Fibroblast of lung (primary cell): Measurements from ENCODE around the gene NRIP3. TPM values are rescaled to one million over a fixed set of nuclear protein-coding genes. Genes with fewer than 3 reads are reported as not detected.
A peak's percentile ranks its signal among the peaks of the same experiment; 100 is the strongest.

Source experiments
- DNase-seq, 2 donors: peaks; one replicate each; pipeline versions ENCODE4 v3.0.0 to v3.0.0-alpha.2; 2010; ENCODE audit warnings: low read depth in 2 of 2
- H2AFZ ChIP-seq: 2 replicates; pipeline ENCODE4 v1.5.1; 2012; ENCODE audit warnings: low read length, control low read depth, inconsistent platforms
- H3K27ac ChIP-seq: 2 replicates; pipeline ENCODE4 v1.5.1; 2011; ENCODE audit warnings: low read length, control low read depth; ENCODE audit not compliant: insufficient read depth
- H3K27me3 ChIP-seq: 2 replicates; pipeline ENCODE4 v1.5.1; 2011; ENCODE audit warnings: mild to moderate bottlenecking, low read length; ENCODE audit not compliant: control insufficient read depth, insufficient read depth
- H3K36me3 ChIP-seq: 2 replicates; pipeline ENCODE4 v1.5.1; 2011; ENCODE audit warnings: low read length; ENCODE audit not compliant: control insufficient read depth, insufficient read depth
- H3K4me1 ChIP-seq: 2 replicates; pipeline ENCODE4 v1.5.1; 2011; ENCODE audit warnings: low read length; ENCODE audit not compliant: control insufficient read depth, insufficient read depth; ENCODE audit errors: extremely low read depth
- H3K4me2 ChIP-seq: 2 replicates; pipeline ENCODE4 v1.5.1; 2011; ENCODE audit warnings: low read length, control low read depth; ENCODE audit not compliant: insufficient read depth; ENCODE audit errors: extremely low read depth
- H3K4me3 ChIP-seq, 4 experiments: fragments of 200-600 bp in 1 of 4; sonication (generic) in 1 of 4; replicated peaks in 1 of 4; 2 replicates each; pipeline ENCODE4 v1.5.1; 2011 to 2016; ENCODE audit warnings: low read length in 4 of 4, low read depth in 3 of 4, mild to moderate bottlenecking in 3 of 4, control low read depth in 2 of 4, inconsistent platforms in 1 of 4, mixed read lengths in 1 of 4; ENCODE audit not compliant: insufficient read depth in 1 of 4; ENCODE audit errors: control extremely low read depth in 1 of 4
- H3K79me2 ChIP-seq: 2 replicates; pipeline ENCODE4 v1.5.1; 2012; ENCODE audit warnings: mild to moderate bottlenecking, low read length, inconsistent platforms; ENCODE audit not compliant: control insufficient read depth, insufficient read depth
- H3K9ac ChIP-seq: 2 replicates; pipeline ENCODE4 v1.5.1; 2011; ENCODE audit warnings: mild to moderate bottlenecking, low read length, control low read depth; ENCODE audit not compliant: insufficient read depth
- H3K9me3 ChIP-seq: 2 replicates; pipeline ENCODE4 v1.5.1; 2012; ENCODE audit warnings: low read depth, low read length; ENCODE audit not compliant: control insufficient read depth, insufficient read depth
- H4K20me1 ChIP-seq: 2 replicates; pipeline ENCODE4 v1.5.1; 2011; ENCODE audit warnings: low read length; ENCODE audit not compliant: control insufficient read depth, insufficient read depth; ENCODE audit errors: extremely low read depth
- CTCF ChIP-seq, 2 donors: IDR thresholded peaks in 1 of 2; conservative IDR thresholded peaks in 1 of 2; 1 replicate in 1 of 2; 2 replicates in 1 of 2; pipeline ENCODE4 v1.5.1; 2011 to 2012; ENCODE audit warnings: low read length in 2 of 2, control low read depth in 1 of 2, inconsistent platforms in 1 of 2, low read depth in 1 of 2, mild to moderate bottlenecking in 1 of 2
- EZH2 ChIP-seq: IDR thresholded peaks from 2 replicates; pipeline ENCODE4 v1.5.1; 2012; ENCODE audit warnings: low read length, control low read depth, mild to moderate bottlenecking; ENCODE audit errors: missing control alignments
- polyA plus RNA-seq, 2 donors: library from polyadenylated mRNA; depleted of rRNA in 1 of 2; stranded (reverse) in 1 of 2; unstranded in 1 of 2; fragments of >200 nt; gene quantifications; 2 replicates each; pipeline ENCODE4 v1.2.1, GENCODE V29; 2011 to 2012; ENCODE audit warnings: missing spikeins in 1 of 2
- total RNA-seq: library from RNA; depleted of rRNA; stranded (reverse); fragments of >200 nt; gene quantifications from 2 replicates; pipeline ENCODE4 v1.2.1, GENCODE V29; 2014

Gene NRIP3
- total and polyA plus RNA-seq, 2 donors (not counting 1 experiment from before 2014, with no cell fraction given) = 8.8 to 11.7 TPM

GRCh38 chr11:8942518-8943066, 61.2 kb downstream of the NRIP3 start, which contains the start of gene ASCL3:
TSS of gene ASCL3 (minus strand) at chr11:8943016. CDS start at chr11:8938161, 4,855 bp downstream.
- Histone ChIP-seq H3K9ac (no peak within 1 kb of the TSS), H3K4me1 (no peaks in the 10 kb centered on the region), H3K36me3 (no peaks in the 10 kb centered on the region), H3K4me2 (peak within 1 kb of the TSS; percentile 38), H3K27ac (no peak within 1 kb of the TSS), H3K79me2 (no peaks in the 10 kb centered on the region), H4K20me1 (no peaks in the 10 kb centered on the region), H2AFZ (peak within 1 kb of the TSS; percentile 58), H3K9me3 (no peaks in the 10 kb centered on the region), H3K27me3 (no peaks in the 10 kb centered on the region), H3K4me3 (no peak within 1 kb of the TSS)
- TF ChIP-seq EZH2 (no peak), CTCF (conservative IDR thresholded peaks at IDR 0.05 in 1 of 2, IDR thresholded peaks at IDR 0.05 in 1 of 2; ENCODE audit: low read depth in 1 of 2, low read length in 2 of 2) (no peak)
- DNase-seq = no peak

- no peaks in the 10 kb centered on the region for H3K36me3 ChIP-seq
- no peak for DNase-seq
- H3K4me3 ChIP-seq = no peak overlapping the region
- no peaks in the 10 kb centered on the region for H3K4me1 ChIP-seq
- peak overlapping the region; percentile 58 for H2AFZ ChIP-seq
- H3K9me3 ChIP-seq = no peaks in the 10 kb centered on the region
- TF ChIP-seq EZH2 (no peak), CTCF (conservative IDR thresholded peaks at IDR 0.05 in 1 of 2, IDR thresholded peaks at IDR 0.05 in 1 of 2; ENCODE audit: low read depth in 1 of 2, low read length in 2 of 2) (no peak)
- H3K27ac ChIP-seq = no peak overlapping the region
- no peaks in the 10 kb centered on the region for H4K20me1 ChIP-seq
- H3K79me2 ChIP-seq = no peaks in the 10 kb centered on the region
- no peak overlapping the region for H3K9ac ChIP-seq
- H3K4me2 ChIP-seq = peak overlapping the region; percentile 38
- H3K27me3 ChIP-seq = no peaks in the 10 kb centered on the region
Measured at GRCh38 chr11:8941341-8942103, 62.3 kb downstream of the NRIP3 start.

- Histone ChIP-seq H3K9ac (no peak overlapping the region), H3K27ac (no peak overlapping the region), H3K36me3 (no peaks in the 10 kb centered on the region), H3K9me3 (no peaks in the 10 kb centered on the region), H2AFZ (no peak overlapping the region), H3K79me2 (no peaks in the 10 kb centered on the region), H3K4me2 (no peak overlapping the region), H3K4me1 (peaks cover 7% of the 10 kb centered on the region), H3K4me3 (no peak overlapping the region), H4K20me1 (no peaks in the 10 kb centered on the region), H3K27me3 (no peaks in the 10 kb centered on the region)
- TF ChIP-seq EZH2 (no peak), CTCF (conservative IDR thresholded peaks at IDR 0.05 in 1 of 2, IDR thresholded peaks at IDR 0.05 in 1 of 2; ENCODE audit: low read depth in 1 of 2, low read length in 2 of 2) (no peak)
- DNase-seq = no peak
Measured at GRCh38 chr11:8937659-8938058, 66.1 kb downstream of the NRIP3 start.
